ENCODE data around the gene NHLRC2.
"Not testable (repeated sequence)": the region's sequence is repeated elsewhere in the genome, so short reads cannot be mapped to it uniquely, and the experiment has no call there.

NHLRC2 gene

DNA sequence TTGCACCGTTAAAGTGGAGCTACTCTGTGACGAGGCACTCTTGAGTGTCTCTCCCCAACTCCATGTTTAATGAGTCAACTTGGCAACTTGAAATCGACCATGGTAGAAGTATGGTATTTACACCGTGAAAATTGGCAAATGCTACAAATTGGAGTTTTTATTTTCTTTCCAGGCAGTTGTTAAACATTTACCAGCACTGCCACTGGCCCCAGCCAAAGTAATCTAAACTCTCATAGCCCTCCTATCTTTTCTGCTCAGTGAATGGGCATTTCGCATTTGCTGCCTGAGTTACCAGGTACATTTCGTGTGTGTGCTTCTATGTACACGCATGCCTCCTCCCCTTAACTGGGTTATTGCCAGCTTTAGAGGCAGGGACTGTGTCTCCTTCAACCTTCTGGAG is 83.3 kb downstream of the NHLRC2 start:
- Histone ChIP-seq H3K4me2 (no peak overlapping the region), H3K27me3 (ENCODE audit: insufficient read depth, low read depth) (no peaks in the 10 kb centered on the region), H3K4me1 (ENCODE audit: low read depth, poor library complexity, severe bottlenecking) (no peaks in the 10 kb centered on the region), H3K79me2 (ENCODE audit: insufficient read depth, low read depth) (no peaks in the 10 kb centered on the region), H3K4me3 (IDR thresholded peaks at IDR 0.05; ENCODE audit: insufficient read depth, low read depth, low read length) (no peak overlapping the region), H3K27ac (no peak overlapping the region), H2AFZ (ENCODE audit: low read depth) (no peak overlapping the region), H3K9ac (no peak overlapping the region), H3K36me3 (ENCODE audit: insufficient read depth) (no peaks in the 10 kb centered on the region), H4K20me1 (ENCODE audit: insufficient read depth) (no peaks in the 10 kb centered on the region)
- TF ChIP-seq, protein P1, sequence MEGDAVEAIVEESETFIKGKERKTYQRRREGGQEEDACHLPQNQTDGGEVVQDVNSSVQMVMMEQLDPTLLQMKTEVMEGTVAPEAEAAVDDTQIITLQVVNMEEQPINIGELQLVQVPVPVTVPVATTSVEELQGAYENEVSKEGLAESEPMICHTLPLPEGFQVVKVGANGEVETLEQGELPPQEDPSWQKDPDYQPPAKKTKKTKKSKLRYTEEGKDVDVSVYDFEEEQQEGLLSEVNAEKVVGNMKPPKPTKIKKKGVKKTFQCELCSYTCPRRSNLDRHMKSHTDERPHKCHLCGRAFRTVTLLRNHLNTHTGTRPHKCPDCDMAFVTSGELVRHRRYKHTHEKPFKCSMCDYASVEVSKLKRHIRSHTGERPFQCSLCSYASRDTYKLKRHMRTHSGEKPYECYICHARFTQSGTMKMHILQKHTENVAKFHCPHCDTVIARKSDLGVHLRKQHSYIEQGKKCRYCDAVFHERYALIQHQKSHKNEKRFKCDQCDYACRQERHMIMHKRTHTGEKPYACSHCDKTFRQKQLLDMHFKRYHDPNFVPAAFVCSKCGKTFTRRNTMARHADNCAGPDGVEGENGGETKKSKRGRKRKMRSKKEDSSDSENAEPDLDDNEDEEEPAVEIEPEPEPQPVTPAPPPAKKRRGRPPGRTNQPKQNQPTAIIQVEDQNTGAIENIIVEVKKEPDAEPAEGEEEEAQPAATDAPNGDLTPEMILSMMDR (conservative IDR thresholded peaks at IDR 0.05; ENCODE audit: low read depth, low read length): no peak

DNA sequence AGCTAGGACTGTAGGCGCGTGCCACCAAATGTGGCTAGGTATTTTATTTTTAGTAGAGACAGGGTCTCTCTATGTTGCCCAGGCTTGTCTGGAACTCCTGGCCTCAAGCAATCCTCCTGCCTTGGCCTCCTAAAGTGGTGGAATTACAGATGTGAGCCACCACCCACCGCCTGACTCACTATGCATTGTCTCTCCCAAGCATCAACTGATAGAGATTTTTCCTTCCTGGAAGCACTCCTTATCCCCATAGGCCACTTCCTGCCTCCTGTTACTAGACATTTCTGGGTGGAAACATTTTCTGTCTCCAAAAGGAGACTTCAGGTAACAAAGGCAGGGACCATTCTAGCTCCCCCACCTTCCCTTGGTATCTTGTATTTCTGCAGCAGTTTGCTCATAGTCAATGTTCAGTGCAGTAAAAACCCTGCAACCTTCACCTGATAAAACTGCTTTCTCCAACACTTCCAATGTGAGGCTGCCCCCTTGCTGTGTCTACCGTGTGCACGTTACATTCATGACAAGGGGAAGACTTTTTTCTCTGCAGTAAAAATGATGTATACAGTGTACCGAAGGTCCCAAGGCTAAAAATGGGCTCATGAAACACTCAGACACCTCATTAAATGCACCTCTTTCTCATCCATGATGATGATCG is 84.9 kb downstream of the NHLRC2 start:
- Histone ChIP-seq H2AFZ (ENCODE audit: low read depth) (no peak overlapping the region), H3K9ac (no peak overlapping the region), H3K4me3 (IDR thresholded peaks at IDR 0.05; ENCODE audit: insufficient read depth, low read depth, low read length) (no peak overlapping the region), H3K4me2 (no peak overlapping the region), H3K27ac (no peak overlapping the region), H3K4me1 (ENCODE audit: low read depth, poor library complexity, severe bottlenecking) (no peaks in the 10 kb centered on the region), H4K20me1 (ENCODE audit: insufficient read depth) (no peaks in the 10 kb centered on the region), H3K27me3 (ENCODE audit: insufficient read depth, low read depth) (no peaks in the 10 kb centered on the region), H3K36me3 (ENCODE audit: insufficient read depth) (no peaks in the 10 kb centered on the region), H3K79me2 (ENCODE audit: insufficient read depth, low read depth) (no peaks in the 10 kb centered on the region)
- TF ChIP-seq, protein P1 (conservative IDR thresholded peaks at IDR 0.05; ENCODE audit: low read depth, low read length): no peak

DNA sequence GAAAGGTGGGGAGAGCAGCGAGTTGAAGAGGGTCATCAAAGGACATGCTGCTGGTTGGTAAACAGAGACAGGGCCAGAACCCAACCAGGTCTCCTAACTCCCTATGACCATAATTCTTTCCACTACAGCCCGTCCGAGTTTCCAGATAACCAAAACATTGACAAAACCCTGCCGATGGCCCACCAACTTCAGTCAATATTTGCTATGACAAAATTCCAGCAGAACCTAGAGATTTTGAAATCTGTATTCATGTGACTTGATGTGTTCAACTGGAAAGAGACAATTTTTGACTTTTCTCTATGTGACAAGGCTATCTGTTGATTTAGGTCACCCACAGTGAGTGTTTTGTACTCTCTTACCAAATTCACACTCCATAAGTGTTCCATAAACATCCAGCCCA is 86.7 kb downstream of the NHLRC2 start:
- no peaks in the 10 kb centered on the region for H3K36me3 ChIP-seq (ENCODE audit: insufficient read depth)
- TF ChIP-seq, protein P1 (conservative IDR thresholded peaks at IDR 0.05; ENCODE audit: low read depth, low read length): no peak
- H3K9ac ChIP-seq: no peak overlapping the region
- H4K20me1 ChIP-seq (ENCODE audit: insufficient read depth): no peaks in the 10 kb centered on the region
- no peak overlapping the region for H3K27ac ChIP-seq
- H3K4me2 ChIP-seq: no peak overlapping the region
- H3K4me3 ChIP-seq (IDR thresholded peaks at IDR 0.05; ENCODE audit: insufficient read depth, low read depth, low read length): no peak overlapping the region
- H3K79me2 ChIP-seq (ENCODE audit: insufficient read depth, low read depth): no peaks in the 10 kb centered on the region
- no peak overlapping the region for H2AFZ ChIP-seq (ENCODE audit: low read depth)
- H3K27me3 ChIP-seq (ENCODE audit: insufficient read depth, low read depth): no peaks in the 10 kb centered on the region
- no peaks in the 10 kb centered on the region for H3K4me1 ChIP-seq (ENCODE audit: low read depth, poor library complexity, severe bottlenecking)

DNA sequence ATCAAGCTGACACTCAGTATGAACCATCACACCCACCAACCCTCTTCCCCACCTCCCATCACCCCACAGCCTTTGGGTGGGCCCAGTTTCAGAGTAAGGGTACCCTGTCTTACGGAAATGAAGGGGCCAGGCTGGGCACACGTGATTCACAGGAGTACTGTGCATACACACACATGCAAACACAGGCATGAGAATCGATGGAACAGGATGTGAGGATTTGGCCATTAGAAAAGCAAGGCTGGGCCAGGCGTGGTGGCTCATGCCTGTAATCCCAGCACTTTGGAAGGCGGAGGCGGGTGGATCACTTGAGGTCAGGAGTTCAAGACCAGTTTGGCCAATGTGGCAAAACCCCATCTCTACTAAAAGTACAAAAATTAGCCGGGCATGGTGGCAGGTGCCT is 88.7 kb downstream of the NHLRC2 start:
- H3K36me3 ChIP-seq (ENCODE audit: insufficient read depth); H3K4me2 ChIP-seq; H3K4me3 ChIP-seq (IDR thresholded peaks at IDR 0.05; ENCODE audit: insufficient read depth, low read depth, low read length); H3K27me3 ChIP-seq (ENCODE audit: insufficient read depth, low read depth); H3K9ac ChIP-seq; H4K20me1 ChIP-seq (ENCODE audit: insufficient read depth); H2AFZ ChIP-seq (ENCODE audit: low read depth); H3K27ac ChIP-seq; H3K79me2 ChIP-seq (ENCODE audit: insufficient read depth, low read depth); H3K4me1 ChIP-seq (ENCODE audit: low read depth, poor library complexity, severe bottlenecking): not testable (repeated sequence)

DNA sequence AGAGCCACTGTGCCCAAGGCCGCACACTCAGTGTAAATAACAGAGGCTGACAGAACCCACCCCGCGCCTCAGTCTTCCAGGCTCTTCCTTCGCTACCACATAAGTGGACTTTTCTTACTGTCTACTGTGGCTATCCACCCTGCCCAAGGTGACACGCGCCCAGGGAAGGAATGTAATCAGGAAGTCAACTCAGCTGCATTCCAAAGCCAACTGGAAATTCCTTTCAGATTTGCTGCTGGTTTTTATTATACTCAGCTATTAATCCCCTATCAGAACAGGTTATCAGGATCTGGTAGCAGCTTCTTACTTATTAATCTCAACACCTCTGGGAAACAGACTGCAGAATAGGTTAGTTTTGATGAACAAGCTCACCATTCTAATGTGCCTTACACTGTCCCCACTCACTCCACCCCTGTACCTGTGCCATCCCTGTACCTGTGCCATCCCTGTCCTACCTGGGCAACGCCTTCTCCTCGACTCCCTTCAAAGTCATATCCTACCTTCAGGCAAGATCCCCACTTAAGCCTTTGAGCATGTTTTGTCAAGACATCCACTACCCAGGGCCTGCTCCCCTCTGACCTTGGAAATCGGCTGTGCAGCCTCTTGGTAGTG is 90.7 kb downstream of the NHLRC2 start:
- TF ChIP-seq, protein P1 (conservative IDR thresholded peaks at IDR 0.05; ENCODE audit: low read depth, low read length): no peak
- no peaks in the 10 kb centered on the region for H3K36me3 ChIP-seq (ENCODE audit: insufficient read depth)
- H3K4me1 ChIP-seq (ENCODE audit: low read depth, poor library complexity, severe bottlenecking): no peaks in the 10 kb centered on the region
- no peaks in the 10 kb centered on the region for H3K27me3 ChIP-seq (ENCODE audit: insufficient read depth, low read depth)
- H3K79me2 ChIP-seq (ENCODE audit: insufficient read depth, low read depth): no peaks in the 10 kb centered on the region
- no peak overlapping the region for H3K4me3 ChIP-seq (IDR thresholded peaks at IDR 0.05; ENCODE audit: insufficient read depth, low read depth, low read length)
- H3K9ac ChIP-seq: no peak overlapping the region
- H4K20me1 ChIP-seq (ENCODE audit: insufficient read depth): no peaks in the 10 kb centered on the region
- no peak overlapping the region for H3K4me2 ChIP-seq
- no peak overlapping the region for H3K27ac ChIP-seq
- no peak overlapping the region for H2AFZ ChIP-seq (ENCODE audit: low read depth)
